MM.1S (cell line): ENCODE measurements around the gene CXCR4.

Experiments
- DNase-seq: peaks from one replicate; pipeline ENCODE4 v3.0.0-alpha.2; 2015
- H2AFZ ChIP-seq: fragments of 300-600 bp; sonication (generic); 2 replicates; pipeline ENCODE4 v1.6.0; 2016; ENCODE audit warnings: antibody characterized with exemption, low read length
- H3F3A ChIP-seq: fragments of 300-600 bp; sonication (generic); 2 replicates; pipeline ENCODE4 v1.6.1; 2016; ENCODE audit warnings: mild to moderate bottlenecking, antibody characterized with exemption, low read length, moderate library complexity, mixed read lengths; ENCODE audit not compliant: insufficient read depth
- H3K27ac ChIP-seq: fragments of 300-600 bp; sonication (generic); 2 replicates; pipeline ENCODE4 v1.5.1; 2016; ENCODE audit warnings: mild to moderate bottlenecking, low read length
- H3K27me3 ChIP-seq: fragments of 300-600 bp; sonication (generic); replicated peaks from 2 replicates; pipeline ENCODE4 v1.6.0; 2016; ENCODE audit warnings: low read length; ENCODE audit not compliant: insufficient read depth
- H3K36me3 ChIP-seq: fragments of 300-600 bp; sonication (generic); replicated peaks from 2 replicates; pipeline ENCODE4 v1.6.1; 2016; ENCODE audit warnings: mild to moderate bottlenecking, low read length, mixed read lengths; ENCODE audit not compliant: insufficient read depth
- H3K4me1 ChIP-seq: fragments of 300-600 bp; sonication (generic); 2 replicates; pipeline ENCODE4 v1.6.1; 2016; ENCODE audit warnings: low read length, mixed read lengths
- H3K4me2 ChIP-seq: fragments of 300-600 bp; sonication (generic); 2 replicates; pipeline ENCODE4 v1.6.0; 2016; ENCODE audit warnings: low read depth, low read length
- H3K4me3 ChIP-seq: fragments of 300-600 bp; sonication (generic); 2 replicates; pipeline ENCODE4 v1.5.1; 2016; ENCODE audit warnings: low read length, mixed read lengths
- H3K79me2 ChIP-seq: fragments of 300-600 bp; sonication (generic); 2 replicates; pipeline ENCODE4 v1.6.1; 2016; ENCODE audit warnings: mixed run types, low read length, mixed read lengths
- H3K9ac ChIP-seq: fragments of 300-600 bp; sonication (generic); 2 replicates; pipeline ENCODE4 v1.6.1; 2016; ENCODE audit warnings: low read length, mixed read lengths
- H3K9me2 ChIP-seq: fragments of 300-600 bp; sonication (generic); replicated peaks from 2 replicates; pipeline ENCODE4 v1.6.1; 2016; ENCODE audit warnings: mild to moderate bottlenecking, low read length, mixed read lengths; ENCODE audit not compliant: insufficient read depth
- H3K9me3 ChIP-seq: fragments of 300-600 bp; sonication (generic); replicated peaks from 2 replicates; pipeline ENCODE4 v1.6.1; 2016; ENCODE audit warnings: mild to moderate bottlenecking, low read length, mixed read lengths; ENCODE audit not compliant: insufficient read depth
- H4K20me1 ChIP-seq: fragments of 300-600 bp; sonication (generic); 2 replicates; pipeline ENCODE4 v1.6.1; 2016; ENCODE audit warnings: mild to moderate bottlenecking, low read length, moderate library complexity, mixed read lengths; ENCODE audit not compliant: insufficient read depth
- EZH2 ChIP-seq: fragments of 300-600 bp; sonication (generic); optimal IDR thresholded peaks from 2 replicates; pipeline ENCODE3; 2017; ENCODE audit warnings: low read depth, mild to moderate bottlenecking, antibody characterized with exemption, low read length, mixed read lengths
- EZH2phosphoT487 ChIP-seq: fragments of 300-600 bp; sonication (generic); IDR thresholded peaks from 2 replicates; pipeline ENCODE4 v1.6.1; 2018; ENCODE audit warnings: antibody characterized with exemption, low read length
- TF ChIP-seq, protein P1 (sequence below): fragments of 300-600 bp; sonication (generic); IDR thresholded peaks from 2 replicates; pipeline ENCODE4 v1.5.1; 2016; ENCODE audit warnings: antibody characterized with exemption, low read length, mixed read lengths

CXCR4 gene

GRCh38 chr2:136126021-136126420, 8.1 kb upstream of the CXCR4 start:
- TF ChIP-seq EZH2phosphoT487 (no peak), EZH2 (no peak)
- TF ChIP-seq, protein P1, sequence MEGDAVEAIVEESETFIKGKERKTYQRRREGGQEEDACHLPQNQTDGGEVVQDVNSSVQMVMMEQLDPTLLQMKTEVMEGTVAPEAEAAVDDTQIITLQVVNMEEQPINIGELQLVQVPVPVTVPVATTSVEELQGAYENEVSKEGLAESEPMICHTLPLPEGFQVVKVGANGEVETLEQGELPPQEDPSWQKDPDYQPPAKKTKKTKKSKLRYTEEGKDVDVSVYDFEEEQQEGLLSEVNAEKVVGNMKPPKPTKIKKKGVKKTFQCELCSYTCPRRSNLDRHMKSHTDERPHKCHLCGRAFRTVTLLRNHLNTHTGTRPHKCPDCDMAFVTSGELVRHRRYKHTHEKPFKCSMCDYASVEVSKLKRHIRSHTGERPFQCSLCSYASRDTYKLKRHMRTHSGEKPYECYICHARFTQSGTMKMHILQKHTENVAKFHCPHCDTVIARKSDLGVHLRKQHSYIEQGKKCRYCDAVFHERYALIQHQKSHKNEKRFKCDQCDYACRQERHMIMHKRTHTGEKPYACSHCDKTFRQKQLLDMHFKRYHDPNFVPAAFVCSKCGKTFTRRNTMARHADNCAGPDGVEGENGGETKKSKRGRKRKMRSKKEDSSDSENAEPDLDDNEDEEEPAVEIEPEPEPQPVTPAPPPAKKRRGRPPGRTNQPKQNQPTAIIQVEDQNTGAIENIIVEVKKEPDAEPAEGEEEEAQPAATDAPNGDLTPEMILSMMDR: no peak
- H3K4me2 ChIP-seq: no peak overlapping the region
- no peaks in the 10 kb centered on the region for H4K20me1 ChIP-seq
- no peak overlapping the region for H3K27ac ChIP-seq
- no peaks in the 10 kb centered on the region for H3K9me2 ChIP-seq
- H3K9me3 ChIP-seq: no peaks in the 10 kb centered on the region
- no peak overlapping the region for H3K4me3 ChIP-seq
- H3K36me3 ChIP-seq: no peaks in the 10 kb centered on the region
- H3K27me3 ChIP-seq: peaks cover 4% of the 10 kb centered on the region
- no peak for DNase-seq
- H3K4me1 ChIP-seq: no peaks in the 10 kb centered on the region
- no peak overlapping the region for H3K9ac ChIP-seq
- no peaks in the 10 kb centered on the region for H3K79me2 ChIP-seq
- no peak overlapping the region for H2AFZ ChIP-seq
- no peaks in the 10 kb centered on the region for H3F3A ChIP-seq

GRCh38 chr2:136125236-136125635, 7.3 kb upstream of the CXCR4 start:
- peaks cover 12% of the 10 kb centered on the region for H3K27me3 ChIP-seq
- H3K79me2 ChIP-seq: no peaks in the 10 kb centered on the region
- H2AFZ ChIP-seq: no peak overlapping the region

GRCh38 chr2:136124805-136125204, 6.9 kb upstream of the CXCR4 start:
- no peaks in the 10 kb centered on the region for H3K9me3 ChIP-seq
- H3K9ac ChIP-seq: no peak overlapping the region
- no peak overlapping the region for H3K4me3 ChIP-seq
- H3K9me2 ChIP-seq: no peaks in the 10 kb centered on the region
- TF ChIP-seq, protein P1: no peak
- TF ChIP-seq EZH2 (no peak), EZH2phosphoT487 (no peak)
- H3K79me2 ChIP-seq: no peaks in the 10 kb centered on the region
- DNase-seq: no peak
- H4K20me1 ChIP-seq: no peaks in the 10 kb centered on the region
- no peak overlapping the region for H2AFZ ChIP-seq
- H3F3A ChIP-seq: no peaks in the 10 kb centered on the region
- no peak overlapping the region for H3K27ac ChIP-seq
- H3K27me3 ChIP-seq: peaks cover 16% of the 10 kb centered on the region
- no peak overlapping the region for H3K4me2 ChIP-seq
- H3K36me3 ChIP-seq: no peaks in the 10 kb centered on the region
- no peaks in the 10 kb centered on the region for H3K4me1 ChIP-seq

More at GRCh38 chr2:136125236-136125635, 7.3 kb upstream of the CXCR4 start:
- H3K36me3 ChIP-seq: no peaks in the 10 kb centered on the region
- no peak for DNase-seq
- H3K9me2 ChIP-seq: no peaks in the 10 kb centered on the region
- no peak overlapping the region for H3K4me2 ChIP-seq
- no peaks in the 10 kb centered on the region for H4K20me1 ChIP-seq
- TF ChIP-seq, protein P1: no peak
- TF ChIP-seq EZH2: no peak
- TF ChIP-seq EZH2phosphoT487: no peak
- no peaks in the 10 kb centered on the region for H3F3A ChIP-seq
- H3K4me1 ChIP-seq: no peaks in the 10 kb centered on the region
- H3K4me3 ChIP-seq: no peak overlapping the region
- H3K9ac ChIP-seq: no peak overlapping the region
- H3K27ac ChIP-seq: no peak overlapping the region
- no peaks in the 10 kb centered on the region for H3K9me3 ChIP-seq

GRCh38 chr2:136122661-136123060, 4.7 kb upstream of the CXCR4 start:
- H3K4me3 ChIP-seq: no peak overlapping the region
- H3K9me3 ChIP-seq: no peaks in the 10 kb centered on the region
- no peak for TF ChIP-seq EZH2phosphoT487
- TF ChIP-seq EZH2: no peak
- TF ChIP-seq, protein P1: no peak
- no peaks in the 10 kb centered on the region for H3K36me3 ChIP-seq
- H2AFZ ChIP-seq: no peak overlapping the region
- no peak overlapping the region for H3K9ac ChIP-seq
- no peak overlapping the region for H3K27ac ChIP-seq
- H3K4me2 ChIP-seq: no peak overlapping the region
- H3K27me3 ChIP-seq: peaks cover 22% of the 10 kb centered on the region
- no peaks in the 10 kb centered on the region for H4K20me1 ChIP-seq
- H3K9me2 ChIP-seq: no peaks in the 10 kb centered on the region
- H3F3A ChIP-seq: peaks cover 8% of the 10 kb centered on the region; the same call in 1 of the 2 replicates
- no peaks in the 10 kb centered on the region for H3K79me2 ChIP-seq
- no peak for DNase-seq
- H3K4me1 ChIP-seq: no peaks in the 10 kb centered on the region
